B cell (primary cell): Measurements from ENCODE around the gene NPR1.

ENCODE experiments used
- EZH2 ChIP-seq: IDR thresholded peaks from 2 replicates; pipeline ENCODE4 v1.6.1; 2012; ENCODE audit warnings: borderline replicate concordance, low read depth, mild to moderate bottlenecking, moderate library complexity, low read length; ENCODE audit not compliant: insufficient read depth, poor library complexity, severe bottlenecking
- TF ChIP-seq, protein P1 (sequence below): fragments of 200-600 bp; IDR thresholded peaks from one replicate; pipeline ENCODE4 v1.8.0; 2022; ENCODE audit warnings: antibody characterized with exemption, mild to moderate bottlenecking

DNA sequence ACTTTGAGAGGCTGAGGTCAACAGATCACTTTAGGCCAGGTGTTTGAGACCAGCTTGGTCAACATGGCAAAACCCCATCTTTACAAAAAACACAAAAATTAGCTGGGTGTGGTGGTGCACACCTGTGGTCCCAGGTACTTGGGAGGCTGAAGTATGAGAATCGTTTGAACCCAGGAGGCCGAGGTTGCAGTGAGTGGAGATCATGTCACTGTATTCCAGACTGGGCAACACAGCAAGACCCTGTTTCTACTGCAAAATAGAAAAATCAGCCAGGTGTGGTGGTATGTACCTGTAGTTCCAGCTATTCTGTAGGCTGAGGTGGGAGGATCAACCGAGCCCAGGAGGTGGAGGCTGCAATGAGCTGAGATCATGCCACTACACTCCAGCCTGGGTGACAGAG is 45.2 kb downstream of the NPR1 start:
- TF ChIP-seq, protein P1, sequence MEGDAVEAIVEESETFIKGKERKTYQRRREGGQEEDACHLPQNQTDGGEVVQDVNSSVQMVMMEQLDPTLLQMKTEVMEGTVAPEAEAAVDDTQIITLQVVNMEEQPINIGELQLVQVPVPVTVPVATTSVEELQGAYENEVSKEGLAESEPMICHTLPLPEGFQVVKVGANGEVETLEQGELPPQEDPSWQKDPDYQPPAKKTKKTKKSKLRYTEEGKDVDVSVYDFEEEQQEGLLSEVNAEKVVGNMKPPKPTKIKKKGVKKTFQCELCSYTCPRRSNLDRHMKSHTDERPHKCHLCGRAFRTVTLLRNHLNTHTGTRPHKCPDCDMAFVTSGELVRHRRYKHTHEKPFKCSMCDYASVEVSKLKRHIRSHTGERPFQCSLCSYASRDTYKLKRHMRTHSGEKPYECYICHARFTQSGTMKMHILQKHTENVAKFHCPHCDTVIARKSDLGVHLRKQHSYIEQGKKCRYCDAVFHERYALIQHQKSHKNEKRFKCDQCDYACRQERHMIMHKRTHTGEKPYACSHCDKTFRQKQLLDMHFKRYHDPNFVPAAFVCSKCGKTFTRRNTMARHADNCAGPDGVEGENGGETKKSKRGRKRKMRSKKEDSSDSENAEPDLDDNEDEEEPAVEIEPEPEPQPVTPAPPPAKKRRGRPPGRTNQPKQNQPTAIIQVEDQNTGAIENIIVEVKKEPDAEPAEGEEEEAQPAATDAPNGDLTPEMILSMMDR, result no peak
- TF ChIP-seq EZH2, result no peak
